ENCODE data around the gene GSDME. TPM values are rescaled to one million over a fixed set of nuclear protein-coding genes. Genes with fewer than 3 reads are reported as not detected.

Gene GSDME
- polyA plus RNA-seq, 1 donor (not counting 4 experiments of a cell fraction or from before 2014, with no cell fraction given): 105 TPM

DNA sequence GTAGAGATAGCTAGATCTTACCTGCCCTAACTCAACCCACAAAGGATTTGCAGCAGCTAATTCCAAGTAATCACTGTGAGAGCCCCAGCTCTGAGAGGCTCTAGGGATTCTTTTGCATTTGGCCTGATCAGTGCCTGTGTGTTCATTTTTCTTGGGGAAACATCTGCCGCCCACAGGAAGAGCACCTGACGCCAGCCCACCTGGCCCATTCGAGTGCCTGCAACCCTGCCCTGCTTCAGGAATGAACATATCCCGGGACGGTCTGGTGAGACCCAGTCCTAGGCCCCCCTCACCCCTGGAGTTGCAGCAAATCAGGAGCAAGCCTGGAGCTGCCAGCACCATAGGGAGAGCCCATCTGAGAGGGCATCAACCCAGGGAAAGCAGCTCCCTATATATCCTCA lies 38.8 kb downstream of the GSDME start:
- peaks cover 18% of the 10 kb centered on the region for H3K79me2 ChIP-seq (ENCODE audit: control insufficient read depth, insufficient read depth, low read length)
- H3K4me3 ChIP-seq (ENCODE audit: control insufficient read depth in 2 of 3, extremely low read depth in 1 of 3, insufficient read depth in 2 of 3, low read depth in 1 of 3, low read length in 3 of 3): no peak overlapping the region
- no peaks in the 10 kb centered on the region for H3K27me3 ChIP-seq (ENCODE audit: control insufficient read depth, extremely low read depth, insufficient read depth, low read length)
- H3K4me1 ChIP-seq (ENCODE audit: control insufficient read depth, extremely low read depth, insufficient read depth, low read length): peaks cover 14% of the 10 kb centered on the region
- TF ChIP-seq EZH2 (IDR thresholded peaks at IDR 0.05; ENCODE audit: low read length) (no peak), CTCF (optimal IDR thresholded peaks at IDR 0.05 in 1 of 3, IDR thresholded peaks at IDR 0.05 in 1 of 3, conservative IDR thresholded peaks at IDR 0.05 in 1 of 3; ENCODE audit: extremely low read depth in 1 of 3, insufficient read depth in 2 of 3, low read length in 3 of 3) (no peak)
- H3K27ac ChIP-seq (ENCODE audit: control insufficient read depth, insufficient read depth, low read length): no peak overlapping the region
- H2AFZ ChIP-seq (ENCODE audit: control insufficient read depth, low read length): no peak overlapping the region
- FAIRE-seq: no peak
- no peaks in the 10 kb centered on the region for H4K20me1 ChIP-seq (ENCODE audit: control insufficient read depth, extremely low read depth, insufficient read depth, low read length)
- no peak overlapping the region for H3K4me2 ChIP-seq (ENCODE audit: control insufficient read depth, extremely low read depth, insufficient read depth, low read depth, low read length)
- peaks cover 30 to 52% of the 10 kb centered on the region in 2 experiments for H3K36me3 ChIP-seq (ENCODE audit: control insufficient read depth in 2 of 2, extremely low read depth in 1 of 2, insufficient read depth in 2 of 2, low read length in 2 of 2)
- DNase-seq (ENCODE audit: low read depth, low spot score): no peak
- no peak overlapping the region for H3K9ac ChIP-seq (ENCODE audit: control insufficient read depth, extremely low read depth, insufficient read depth, low read length)
- peaks cover 5% of the 10 kb centered on the region for H3K9me1 ChIP-seq (ENCODE audit: control insufficient read depth, extremely low read depth, insufficient read depth, low read length)
- dilution Hi-C loops (cut with MboI; ENCODE audit: extremely low pct_ligation_motif_present, low sequenced_read_pairs): no loop called here
- H3K9me3 ChIP-seq (ENCODE audit: control insufficient read depth, low read depth, low read length): no peaks in the 10 kb centered on the region

DNA sequence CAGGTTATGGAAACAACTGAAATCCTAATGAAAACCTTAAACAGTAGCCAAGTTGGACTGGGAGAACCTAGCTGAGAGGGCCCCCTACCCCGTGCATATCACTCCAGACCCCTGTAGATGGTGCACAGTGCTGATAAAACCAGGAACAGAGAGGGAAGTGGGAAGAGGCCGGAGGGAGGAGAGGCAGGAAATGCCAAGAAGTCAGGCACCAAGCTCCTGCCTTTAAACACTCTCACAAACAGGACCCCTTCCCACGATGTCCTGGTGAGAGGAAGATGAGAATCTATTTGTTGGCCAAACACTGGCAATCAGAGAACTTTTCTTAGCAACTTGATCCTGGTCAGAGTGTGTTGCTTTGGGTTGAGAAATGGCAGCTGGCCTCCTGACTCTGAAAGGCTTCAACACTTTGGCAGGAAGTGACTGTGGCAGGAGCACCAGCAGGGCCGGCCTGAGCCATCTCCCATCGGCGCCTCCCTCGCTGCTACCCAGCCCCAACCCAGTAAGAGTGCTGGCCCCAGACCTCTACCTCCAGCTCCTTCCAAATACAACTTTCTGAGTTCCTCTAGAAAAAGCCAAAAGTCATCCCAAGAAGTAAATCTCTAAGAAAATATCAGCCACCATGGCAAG lies 39.5 kb downstream of the GSDME start:
- no peak for TF ChIP-seq CTCF (optimal IDR thresholded peaks at IDR 0.05 in 1 of 3, IDR thresholded peaks at IDR 0.05 in 1 of 3, conservative IDR thresholded peaks at IDR 0.05 in 1 of 3; ENCODE audit: extremely low read depth in 1 of 3, insufficient read depth in 2 of 3, low read length in 3 of 3)
- TF ChIP-seq EZH2 (IDR thresholded peaks at IDR 0.05; ENCODE audit: low read length): no peak
- Histone ChIP-seq H3K79me2 (ENCODE audit: control insufficient read depth, insufficient read depth, low read length) (peaks cover 17% of the 10 kb centered on the region), H3K9me3 (ENCODE audit: control insufficient read depth, low read depth, low read length) (no peaks in the 10 kb centered on the region), H2AFZ (ENCODE audit: control insufficient read depth, low read length) (no peak overlapping the region), H3K36me3 (ENCODE audit: control insufficient read depth in 2 of 2, extremely low read depth in 1 of 2, insufficient read depth in 2 of 2, low read length in 2 of 2) (peaks cover 31 to 54% of the 10 kb centered on the region in 2 experiments), H3K27ac (ENCODE audit: control insufficient read depth, insufficient read depth, low read length) (no peak overlapping the region), H3K4me2 (ENCODE audit: control insufficient read depth, extremely low read depth, insufficient read depth, low read depth, low read length) (no peak overlapping the region), H3K9ac (ENCODE audit: control insufficient read depth, extremely low read depth, insufficient read depth, low read length) (no peak overlapping the region), H4K20me1 (ENCODE audit: control insufficient read depth, extremely low read depth, insufficient read depth, low read length) (no peaks in the 10 kb centered on the region), H3K4me1 (ENCODE audit: control insufficient read depth, extremely low read depth, insufficient read depth, low read length) (peaks cover 14% of the 10 kb centered on the region), H3K4me3 (ENCODE audit: control insufficient read depth in 2 of 3, extremely low read depth in 1 of 3, insufficient read depth in 2 of 3, low read depth in 1 of 3, low read length in 3 of 3) (no peak overlapping the region), H3K9me1 (ENCODE audit: control insufficient read depth, extremely low read depth, insufficient read depth, low read length) (peaks cover 5% of the 10 kb centered on the region), H3K27me3 (ENCODE audit: control insufficient read depth, extremely low read depth, insufficient read depth, low read length) (no peaks in the 10 kb centered on the region)
- FAIRE-seq (no peak), DNase-seq (ENCODE audit: low read depth, low spot score) (no peak)
- dilution Hi-C loops (cut with MboI; ENCODE audit: extremely low pct_ligation_motif_present, low sequenced_read_pairs): no loop called here

All from keratinocyte (primary cell).